AG04450 (cell line): ENCODE results near the gene SPOP. TPM values are rescaled to one million over a fixed set of nuclear protein-coding genes. Genes with fewer than 3 reads are reported as not detected.
A peak's percentile ranks its signal among the peaks of the same experiment; 100 is the strongest.

Experiments
- CTCF ChIA-PET: fragments of 300-600, 350-600 bp; formaldehyde crosslinking; extraction: SDS; loops from one replicate; lab custom pipeline; 2022; ENCODE audit warnings: antibody characterized with exemption, inconsistent platforms; lab: Charles Lee
- POLR2A ChIA-PET: fragments of 350-600 bp; formaldehyde crosslinking; extraction: SDS; loops from one replicate; lab custom pipeline; 2021; ENCODE audit warnings: antibody characterized with exemption, inconsistent platforms; lab: Yijun Ruan, JAX
- DNase-seq: peaks from one replicate; pipeline ENCODE4 v3.0.0-alpha.2; 2011; ENCODE audit warnings: low read depth, low spot score
- H3K27ac ChIP-seq: one replicate; pipeline ENCODE4 v1.5.1; 2012; ENCODE audit warnings: low read depth, low read length, control low read depth
- H3K27me3 ChIP-seq: one replicate; pipeline ENCODE4 v1.6.0; 2012; ENCODE audit warnings: low read length; ENCODE audit not compliant: control insufficient read depth, insufficient read depth
- H3K4me3 ChIP-seq: 2 replicates; pipeline ENCODE4 v1.5.1; 2011; ENCODE audit warnings: mild to moderate bottlenecking, low read depth, low read length, control low read depth
- H3K9me3 ChIP-seq: 2 replicates; pipeline ENCODE4 v1.5.1; 2012; ENCODE audit warnings: low read length; ENCODE audit not compliant: control insufficient read depth, insufficient read depth
- polyA plus RNA-seq: library from polyadenylated mRNA; depleted of rRNA; stranded (reverse); fragments of >200 nt; gene quantifications from 2 replicates; pipeline ENCODE4 v1.2.3, GENCODE V29; 2011
- TF ChIP-seq, protein P1 (sequence below): IDR thresholded peaks from 2 replicates; pipeline ENCODE4 v1.5.1; 2011; ENCODE audit warnings: low read depth, low read length, control low read depth, inconsistent platforms

Gene SPOP
- polyA plus RNA-seq, 1 experiment: 51.6 TPM

DNA sequence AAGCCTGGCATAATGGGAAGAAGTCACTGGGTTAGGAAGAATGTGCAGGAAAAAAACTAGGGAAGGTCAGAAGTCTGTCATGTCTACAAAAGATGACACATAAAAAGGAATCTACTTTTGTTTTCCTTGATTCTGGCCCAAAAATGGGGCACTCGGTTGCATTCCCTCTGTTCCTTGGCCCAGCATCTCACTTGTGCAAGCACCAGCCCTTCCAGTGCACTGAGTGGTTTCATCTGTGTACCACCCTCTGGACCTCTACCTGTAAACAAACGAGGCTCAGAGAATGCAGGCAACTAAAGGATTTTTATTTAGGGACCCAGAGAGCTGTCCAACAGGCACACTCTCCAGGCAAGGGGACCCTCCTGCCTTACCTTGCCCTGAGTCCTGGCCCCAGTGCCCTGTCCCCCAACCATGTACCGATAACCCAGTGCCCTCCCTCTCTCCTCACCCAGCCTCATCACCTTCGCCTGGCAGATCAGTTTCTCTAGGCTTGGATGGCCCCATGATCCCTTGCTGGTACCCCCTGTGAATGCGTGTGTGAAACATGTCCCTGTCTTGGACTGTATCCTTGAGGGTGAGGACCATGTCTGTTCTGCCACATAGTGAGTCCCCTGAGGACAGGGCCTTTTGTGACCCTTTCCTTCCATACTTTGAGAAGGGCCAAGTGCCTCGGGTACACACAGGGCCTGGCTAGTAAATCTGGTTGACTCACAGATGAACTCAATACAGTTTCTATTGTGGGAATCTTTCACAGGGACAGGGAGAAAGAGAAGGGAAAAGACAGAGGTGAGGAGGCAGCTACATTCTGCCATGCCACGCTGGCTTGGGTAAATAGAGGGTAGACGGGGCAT, 88.9 kb downstream of the SPOP start:
- ChIA-PET POLR2A (interaction anchor here (0.6 kb wide), 1 partner anchor 14 kb away, joined by 3 read pairs; no protein-coding TSS in a partner anchor), CTCF (interaction anchor here (2.2 kb wide), 1 partner anchor 20 kb away, joined by 5 read pairs; no protein-coding TSS in a partner anchor)
- DNase-seq: no peak
- H3K27me3 ChIP-seq: no peaks in the 10 kb centered on the region
- no peak overlapping the region for H3K27ac ChIP-seq
- H3K9me3 ChIP-seq: no peaks in the 10 kb centered on the region
- TF ChIP-seq, protein P1, sequence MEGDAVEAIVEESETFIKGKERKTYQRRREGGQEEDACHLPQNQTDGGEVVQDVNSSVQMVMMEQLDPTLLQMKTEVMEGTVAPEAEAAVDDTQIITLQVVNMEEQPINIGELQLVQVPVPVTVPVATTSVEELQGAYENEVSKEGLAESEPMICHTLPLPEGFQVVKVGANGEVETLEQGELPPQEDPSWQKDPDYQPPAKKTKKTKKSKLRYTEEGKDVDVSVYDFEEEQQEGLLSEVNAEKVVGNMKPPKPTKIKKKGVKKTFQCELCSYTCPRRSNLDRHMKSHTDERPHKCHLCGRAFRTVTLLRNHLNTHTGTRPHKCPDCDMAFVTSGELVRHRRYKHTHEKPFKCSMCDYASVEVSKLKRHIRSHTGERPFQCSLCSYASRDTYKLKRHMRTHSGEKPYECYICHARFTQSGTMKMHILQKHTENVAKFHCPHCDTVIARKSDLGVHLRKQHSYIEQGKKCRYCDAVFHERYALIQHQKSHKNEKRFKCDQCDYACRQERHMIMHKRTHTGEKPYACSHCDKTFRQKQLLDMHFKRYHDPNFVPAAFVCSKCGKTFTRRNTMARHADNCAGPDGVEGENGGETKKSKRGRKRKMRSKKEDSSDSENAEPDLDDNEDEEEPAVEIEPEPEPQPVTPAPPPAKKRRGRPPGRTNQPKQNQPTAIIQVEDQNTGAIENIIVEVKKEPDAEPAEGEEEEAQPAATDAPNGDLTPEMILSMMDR: no peak
- H3K4me3 ChIP-seq: no peak overlapping the region

DNA sequence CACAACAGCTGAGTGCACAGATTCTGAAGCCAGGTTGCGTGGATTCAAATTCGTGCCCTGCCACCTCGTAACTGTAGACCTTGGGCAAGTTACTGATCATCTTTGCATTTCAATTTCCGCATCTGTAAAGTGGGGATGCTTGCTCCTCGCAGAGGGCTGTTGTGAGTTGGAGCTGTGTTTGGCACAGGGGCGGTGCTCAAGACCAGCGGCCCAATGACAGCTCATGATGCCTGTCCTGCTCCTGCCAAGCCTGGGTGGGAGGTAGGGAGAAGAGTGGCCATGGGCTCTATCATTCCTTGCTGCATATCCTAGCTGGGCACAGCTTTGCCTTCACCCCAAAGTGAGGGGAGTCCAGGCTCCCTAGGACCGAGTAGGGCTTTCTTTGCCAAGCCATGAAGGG, 89.6 kb downstream of the SPOP start:
- ChIA-PET CTCF (interaction anchor here (2.2 kb wide), 1 partner anchor 19 kb away, joined by 5 read pairs; no protein-coding TSS in a partner anchor), POLR2A (no interaction called here)
- no peak for DNase-seq
- H3K4me3 ChIP-seq: no peak overlapping the region
- H3K27me3 ChIP-seq: no peaks in the 10 kb centered on the region
- TF ChIP-seq, protein P1: no peak
- no peaks in the 10 kb centered on the region for H3K9me3 ChIP-seq
- H3K27ac ChIP-seq: no peak overlapping the region

DNA sequence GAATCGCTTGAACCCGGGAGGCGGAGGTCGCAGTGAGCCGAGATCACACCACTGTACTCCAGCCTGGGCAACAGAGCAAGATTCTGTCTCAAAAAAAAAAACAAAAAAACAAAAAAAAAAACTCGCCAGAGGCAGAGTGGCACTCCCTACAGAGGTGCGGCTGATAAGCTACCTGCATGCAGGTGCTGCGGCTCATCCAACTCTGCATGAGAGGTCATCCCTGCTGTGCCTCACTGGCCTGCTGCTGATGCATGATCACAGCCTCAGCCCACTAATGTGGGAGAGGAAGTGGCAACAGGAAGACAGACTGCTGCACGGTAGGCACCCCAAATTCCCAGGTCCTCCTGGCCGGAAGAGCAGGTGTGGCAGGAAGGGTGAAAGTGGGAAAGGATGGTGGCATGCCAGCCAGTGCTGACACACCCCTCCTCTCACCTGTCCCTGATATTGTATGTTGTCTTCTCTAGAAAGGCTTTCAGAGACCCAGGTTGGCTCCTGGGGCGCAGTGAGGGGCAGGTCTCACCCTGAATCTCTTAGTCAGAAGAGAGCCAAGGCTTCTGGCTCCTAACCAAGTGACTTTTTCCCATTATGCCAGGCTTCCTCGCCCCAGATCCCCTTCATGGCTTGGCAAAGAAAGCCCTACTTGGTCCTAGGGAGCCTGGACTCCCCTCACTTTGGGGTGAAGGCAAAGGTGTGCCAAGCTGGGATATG, 90.4 kb downstream of the SPOP start:
- Histone ChIP-seq H3K9me3 (no peaks in the 10 kb centered on the region), H3K4me3 (no peak overlapping the region), H3K27ac (no peak overlapping the region), H3K27me3 (no peaks in the 10 kb centered on the region)
- ChIA-PET CTCF (no interaction called here), POLR2A (no interaction called here)
- TF ChIP-seq, protein P1: no peak
- no peak for DNase-seq

DNA sequence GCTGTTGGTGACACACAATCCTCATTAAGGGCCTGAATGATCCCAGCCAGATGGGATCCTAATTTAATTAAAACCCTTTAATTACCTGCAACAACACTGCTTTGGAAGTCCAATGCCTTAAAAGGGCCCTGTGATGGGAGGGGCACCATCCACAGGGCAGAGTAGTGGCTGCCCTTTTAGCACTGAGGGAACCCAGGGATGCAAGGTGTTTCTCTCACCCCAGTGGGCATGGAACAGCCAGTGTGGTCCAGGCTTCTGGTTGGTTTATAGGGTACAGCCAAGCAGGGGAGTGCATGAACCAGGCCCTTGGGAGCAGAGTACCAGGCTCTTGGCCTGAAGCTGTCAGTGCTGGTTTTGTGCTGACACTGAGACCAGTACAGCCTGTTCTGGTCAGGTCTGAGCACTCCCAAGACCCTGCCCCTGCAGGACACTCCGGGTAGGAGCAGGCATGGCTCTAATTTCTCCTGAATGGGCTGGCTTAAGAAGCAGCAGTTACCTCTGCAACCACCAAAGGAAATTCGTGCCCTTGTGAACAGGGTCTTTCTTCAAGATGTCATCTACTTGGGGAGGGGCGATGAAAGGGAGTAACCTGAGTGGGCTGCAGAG, 92.4 kb downstream of the SPOP start:
- Histone ChIP-seq H3K9me3 (no peaks in the 10 kb centered on the region), H3K4me3 (no peak overlapping the region), H3K27me3 (no peaks in the 10 kb centered on the region), H3K27ac (no peak overlapping the region)
- ChIA-PET POLR2A (no interaction called here), CTCF (no interaction called here)
- DNase-seq: no peak
- TF ChIP-seq, protein P1: peak; percentile 32
